Neuronal stem cell (in vitro differentiated cells): ENCODE data around the gene CKB. TPM values are rescaled to one million over a fixed set of nuclear protein-coding genes. Genes with fewer than 3 reads are reported as not detected.

ENCODE experiments used
- DNase-seq: peaks from one replicate; pipeline ENCODE4 v3.0.0-alpha.2; 2013; ENCODE audit warnings: low spot score
- H2AFZ ChIP-seq: one replicate; pipeline ENCODE4 v1.6.1; 2013; ENCODE audit warnings: mild to moderate bottlenecking, low read length, inconsistent platforms
- H2AK5ac ChIP-seq: 2 replicates; pipeline ENCODE4 v1.6.1; 2013; ENCODE audit warnings: low read depth, mild to moderate bottlenecking, inconsistent platforms, low read length, moderate library complexity, mixed read lengths
- H2BK120ac ChIP-seq: 2 replicates; pipeline ENCODE4 v1.6.1; 2013; ENCODE audit warnings: low read depth, mild to moderate bottlenecking, inconsistent platforms, low read length, moderate library complexity, mixed read lengths
- H2BK12ac ChIP-seq: one replicate; pipeline ENCODE4 v1.6.1; 2013; ENCODE audit warnings: low read length, inconsistent platforms
- H2BK15ac ChIP-seq: 2 replicates; pipeline ENCODE4 v1.6.1; 2013; ENCODE audit warnings: mild to moderate bottlenecking, low read length, inconsistent platforms, mixed read lengths
- H2BK5ac ChIP-seq: one replicate; pipeline ENCODE4 v1.6.1; 2013; ENCODE audit warnings: inconsistent platforms, mild to moderate bottlenecking, low read length, moderate library complexity
- H3K14ac ChIP-seq: one replicate; pipeline ENCODE4 v1.6.1; 2013; ENCODE audit warnings: low read length, inconsistent platforms
- H3K18ac ChIP-seq: 2 replicates; pipeline ENCODE4 v1.6.1; 2013; ENCODE audit warnings: low read length, inconsistent platforms
- H3K23ac ChIP-seq: 2 replicates; pipeline ENCODE4 v1.6.1; 2013; ENCODE audit warnings: low read depth, mild to moderate bottlenecking, mixed read lengths, low read length, inconsistent platforms; ENCODE audit not compliant: poor library complexity
- H3K27ac ChIP-seq: replicated peaks from 3 replicates; pipeline ENCODE4 v1.5.1; 2013; ENCODE audit warnings: low read length, inconsistent platforms
- H3K27me3 ChIP-seq, 3 experiments: 2 replicates each; pipeline ENCODE4 v1.6.1; 2013; ENCODE audit warnings: low read length in 3 of 3, mild to moderate bottlenecking in 2 of 3, inconsistent platforms in 1 of 3, low read depth in 1 of 3, mixed read lengths in 1 of 3, moderate library complexity in 1 of 3; ENCODE audit not compliant: control insufficient read depth in 3 of 3, insufficient read depth in 3 of 3
- H3K36me3 ChIP-seq, 2 donors: replicated peaks in 1 of 2; 2 replicates each; pipeline ENCODE4 v1.6.1; 2013; ENCODE audit warnings: low read length in 2 of 2; ENCODE audit not compliant: control insufficient read depth in 2 of 2, insufficient read depth in 2 of 2
- H3K4ac ChIP-seq: 2 replicates; pipeline ENCODE4 v1.6.1; 2013; ENCODE audit warnings: inconsistent platforms, mild to moderate bottlenecking, low read length, moderate library complexity
- H3K4me1 ChIP-seq, 2 donors: 1 replicate in 1 of 2; 2 replicates in 1 of 2; pipeline ENCODE4 v1.6.1; 2013; ENCODE audit warnings: low read length in 2 of 2, low read depth in 1 of 2; ENCODE audit not compliant: control insufficient read depth in 2 of 2, insufficient read depth in 1 of 2
- H3K4me2 ChIP-seq: one replicate; pipeline ENCODE4 v1.6.1; 2013; ENCODE audit warnings: mild to moderate bottlenecking, low read length, inconsistent platforms; ENCODE audit not compliant: insufficient read depth, poor library complexity, severe bottlenecking
- H3K4me3 ChIP-seq, 2 donors: 2 replicates each; pipeline ENCODE4 v1.5.1; 2013; ENCODE audit warnings: low read length in 2 of 2, mild to moderate bottlenecking in 2 of 2, inconsistent platforms in 1 of 2, moderate library complexity in 1 of 2
- H3K79me1 ChIP-seq: one replicate; pipeline ENCODE4 v1.6.1; 2013; ENCODE audit warnings: low read depth, mild to moderate bottlenecking, inconsistent platforms, low read length, moderate library complexity
- H3K9ac ChIP-seq: one replicate; pipeline ENCODE4 v1.6.1; 2013; ENCODE audit warnings: mild to moderate bottlenecking, low read depth, low read length, inconsistent platforms; ENCODE audit not compliant: poor library complexity
- H3K9me3 ChIP-seq, 2 donors: replicated peaks in 1 of 2; 2 replicates each; pipeline versions ENCODE3 to v1.6.1; 2013; ENCODE audit warnings: low read length in 2 of 2, mild to moderate bottlenecking in 2 of 2, inconsistent platforms in 1 of 2, low read depth in 1 of 2, mixed read lengths in 1 of 2, moderate library complexity in 1 of 2; ENCODE audit not compliant: control insufficient read depth in 2 of 2, insufficient read depth in 1 of 2
- H4K8ac ChIP-seq: one replicate; pipeline ENCODE4 v1.6.1; 2013; ENCODE audit warnings: low read depth, mild to moderate bottlenecking, inconsistent platforms, low read length, moderate library complexity
- H4K91ac ChIP-seq: one replicate; pipeline ENCODE4 v1.6.1; 2013; ENCODE audit warnings: low read length, low read depth, mild to moderate bottlenecking, inconsistent platforms; ENCODE audit not compliant: poor library complexity
- WGBS, 2 donors: extraction: QIAGEN DNeasy Blood & Tissue Kit; methylation state at CpG; one replicate each; pipeline ENCODE4 v1.1.7; 2013; ENCODE audit warnings: missing lambda C conversion rate in 2 of 2, mixed read lengths in 1 of 2; ENCODE audit not compliant: insufficient read length in 2 of 2, insufficient replicate concordance in 1 of 2; ENCODE audit errors: extremely low coverage in 2 of 2; 5-methylcytosine and 5-hydroxymethylcytosine counted together
- small RNA-seq: library from polyadenylated mRNA; stranded (forward); fragments of <200 nt; extraction: miRNeasy Mini kit (QIAGEN cat#:217004); gene quantifications from one replicate; pipeline ENCODE3, GENCODE V24; 2013; ENCODE audit not compliant: insufficient read depth

The CKB gene

DNA sequence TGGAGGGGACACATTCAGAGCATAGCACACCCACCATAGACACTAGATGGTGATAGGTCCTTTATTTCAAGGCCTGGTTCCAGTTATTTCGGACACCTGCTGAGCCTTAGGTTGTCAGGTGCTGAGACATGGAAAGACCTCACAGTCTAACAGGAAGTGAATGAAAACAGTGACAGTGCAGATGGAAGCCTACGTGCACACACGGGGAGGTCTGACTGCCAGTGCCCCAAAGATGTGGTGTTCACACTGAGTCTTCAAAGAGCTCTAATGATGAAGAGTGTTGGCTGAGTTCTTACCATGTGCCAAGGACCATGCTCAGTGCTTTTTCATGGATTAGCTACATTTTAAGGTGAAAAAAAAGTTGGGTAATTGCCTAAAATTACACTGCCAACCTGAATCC lies 46.6 kb downstream of the CKB start:
- no CpG with 5 or more reads among the region's 3 CpGs for WGBS, 2 donors
- Histone ChIP-seq H4K8ac (no peak overlapping the region), H3K4me3 (peak overlapping the region in 1 of 2 donors; percentile 6), H2AK5ac (no peak overlapping the region), H2AFZ (no peak overlapping the region), H3K14ac (no peak overlapping the region), H3K36me3 (peaks cover 34 to 91% of the 10 kb centered on the region in 2 donors), H3K79me1 (no peaks in the 10 kb centered on the region), H2BK12ac (no peak overlapping the region), H3K4me2 (no peak overlapping the region), H4K91ac (no peak overlapping the region), H2BK120ac (no peak overlapping the region), H3K9ac (no peak overlapping the region), H3K18ac (no peak overlapping the region), H2BK15ac (no peak overlapping the region), H3K4ac (no peak overlapping the region), H3K9me3 (no peaks in the 10 kb centered on the region), H3K27ac (no peak overlapping the region), H3K23ac (no peak overlapping the region), H3K4me1 (no peaks in the 10 kb centered on the region), H3K27me3 (no peaks in the 10 kb centered on the region), H2BK5ac (no peak overlapping the region)
- no peak for DNase-seq

DNA sequence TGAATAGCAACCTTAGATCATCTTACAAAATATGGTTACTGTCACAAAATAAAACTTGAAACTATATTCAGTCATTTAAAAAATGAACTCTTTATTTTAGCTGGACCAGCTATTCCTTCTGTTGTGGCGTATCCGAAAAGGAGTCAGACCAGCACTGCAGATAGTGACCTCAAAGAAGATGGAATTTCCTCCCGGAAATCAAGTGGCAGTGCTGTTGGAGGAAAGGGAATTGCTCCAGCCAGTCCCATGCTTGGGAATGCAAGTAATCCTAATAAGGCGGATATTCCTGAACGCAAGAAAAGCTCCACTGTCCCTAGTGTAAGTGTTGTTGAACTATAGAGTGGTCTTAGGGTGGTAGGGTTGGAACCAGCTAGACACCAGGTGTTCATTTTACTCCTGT lies 47.7 kb downstream of the CKB start:
- Histone ChIP-seq H3K23ac (no peak overlapping the region), H4K8ac (no peak overlapping the region), H3K14ac (no peak overlapping the region), H2BK15ac (no peak overlapping the region), H3K79me1 (no peaks in the 10 kb centered on the region), H2BK5ac (no peak overlapping the region), H3K27me3 (no peaks in the 10 kb centered on the region), H4K91ac (no peak overlapping the region), H2AK5ac (no peak overlapping the region), H3K4me3 (no peak overlapping the region), H2BK12ac (no peak overlapping the region), H3K4me1 (no peaks in the 10 kb centered on the region), H3K4ac (no peak overlapping the region), H2AFZ (no peak overlapping the region), H3K27ac (no peak overlapping the region), H3K9ac (no peak overlapping the region), H3K4me2 (no peak overlapping the region), H3K18ac (no peak overlapping the region), H3K9me3 (no peaks in the 10 kb centered on the region), H3K36me3 (peaks cover 35 to 90% of the 10 kb centered on the region in 2 donors), H2BK120ac (no peak overlapping the region)
- WGBS, 2 donors = no CpG with 5 or more reads among the region's 5 CpGs
- DNase-seq = no peak

DNA sequence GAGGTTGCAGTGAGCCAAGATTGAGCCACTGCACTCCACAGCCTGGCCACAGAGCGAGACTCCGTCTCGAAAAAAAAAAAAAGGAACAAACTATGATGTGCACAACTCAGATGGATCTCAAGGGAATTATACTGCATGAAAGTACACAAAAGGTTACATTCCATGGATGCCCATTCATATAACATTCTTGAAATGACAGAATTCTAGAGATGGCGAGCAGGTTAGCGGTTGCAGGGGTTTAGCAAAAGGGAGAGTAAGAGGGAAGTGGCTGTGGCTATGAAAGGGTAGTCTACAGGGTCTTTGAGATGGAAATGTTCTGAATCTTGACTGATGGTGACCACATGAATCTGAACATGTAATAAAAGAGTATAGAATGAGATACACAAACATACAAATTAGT lies 49.7 kb downstream of the CKB start:
- no peaks in the 10 kb centered on the region for H3K27me3 ChIP-seq
- H3K36me3 ChIP-seq = peaks cover 36 to 88% of the 10 kb centered on the region in 2 donors
- H2BK12ac ChIP-seq = no peak overlapping the region
- no peak for DNase-seq
- H3K27ac ChIP-seq = no peak overlapping the region
- no peaks in the 10 kb centered on the region for H3K4me1 ChIP-seq
- H3K18ac ChIP-seq = no peak overlapping the region
- no peak overlapping the region for H3K4ac ChIP-seq
- no CpG with 5 or more reads among the region's 5 CpGs for WGBS, 2 donors
- H2AFZ ChIP-seq = no peak overlapping the region
- H2AK5ac ChIP-seq = no peak overlapping the region
- no peak overlapping the region for H4K8ac ChIP-seq
- H2BK5ac ChIP-seq = no peak overlapping the region
- H3K4me2 ChIP-seq = no peak overlapping the region
- no peaks in the 10 kb centered on the region for H3K9me3 ChIP-seq
- H3K79me1 ChIP-seq = no peaks in the 10 kb centered on the region
- no peak overlapping the region for H2BK120ac ChIP-seq
- no peak overlapping the region for H3K4me3 ChIP-seq
- no peak overlapping the region for H4K91ac ChIP-seq
- no peak overlapping the region for H3K9ac ChIP-seq
- H3K14ac ChIP-seq = no peak overlapping the region
- no peak overlapping the region for H2BK15ac ChIP-seq
- no peak overlapping the region for H3K23ac ChIP-seq

Small RNA genes lying within 50 kb of the gene (small RNA-seq; reads per million reads assigned to genes)
- not detected for gene RNU4-68P
- gene RNU7-160P = not detected
